Cardiac septum (tissue), 1 donor: ENCODE measurements around the gene CCT2. TPM values are rescaled to one million over a fixed set of nuclear protein-coding genes. Genes with fewer than 3 reads are reported as not detected.
"Not testable (repeated sequence)": the region's sequence is repeated elsewhere in the genome, so short reads cannot be mapped to it uniquely, and the experiment has no call there.

Experiments
- DNase-seq: peaks from one replicate; pipeline ENCODE4 v3.0.0-alpha.2; 2020; ENCODE audit warnings: low spot score
- intact Hi-C: fragments of 100-400 bp; cut with DNase I; formaldehyde crosslinking; loops from one replicate; pipeline ENCODE4 v1.14.0; 2022
- total RNA-seq: library from RNA; stranded (reverse); fragmentation: NEBNext Ultra II Directional; extraction: Animal tissue kit (Norgen Biotek cat#: 25700); gene quantifications from one replicate; pipeline ENCODE4 v1.2.1, GENCODE V29; 2021
- donor health status: DM: no; HTN: no; CAD: no.

The CCT2 gene
- total RNA-seq, 1 donor from 2014 or later, result 86.1 TPM

DNA sequence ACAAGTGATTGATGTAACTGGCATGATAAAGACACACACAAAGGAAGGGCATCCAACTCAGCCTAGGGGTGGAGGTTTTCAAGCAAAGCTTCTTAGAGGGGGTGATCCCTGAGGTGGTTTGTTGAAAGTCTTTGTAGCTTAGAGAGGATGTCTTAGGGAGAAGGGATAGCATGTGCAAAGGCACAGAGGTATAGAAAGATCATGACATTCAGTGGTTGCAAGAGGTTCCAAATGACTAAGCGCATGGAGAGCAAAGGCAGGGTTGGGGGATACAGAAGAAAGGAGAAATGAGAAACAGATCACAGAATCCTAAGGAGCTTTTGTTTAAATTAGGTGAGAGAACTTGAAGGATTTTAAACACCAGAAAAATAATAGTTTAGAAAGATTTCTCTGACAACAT lies 5.2 kb upstream of the CCT2 start:
- intact Hi-C loops, result no loop called here
- DNase-seq, result no peak

DNA sequence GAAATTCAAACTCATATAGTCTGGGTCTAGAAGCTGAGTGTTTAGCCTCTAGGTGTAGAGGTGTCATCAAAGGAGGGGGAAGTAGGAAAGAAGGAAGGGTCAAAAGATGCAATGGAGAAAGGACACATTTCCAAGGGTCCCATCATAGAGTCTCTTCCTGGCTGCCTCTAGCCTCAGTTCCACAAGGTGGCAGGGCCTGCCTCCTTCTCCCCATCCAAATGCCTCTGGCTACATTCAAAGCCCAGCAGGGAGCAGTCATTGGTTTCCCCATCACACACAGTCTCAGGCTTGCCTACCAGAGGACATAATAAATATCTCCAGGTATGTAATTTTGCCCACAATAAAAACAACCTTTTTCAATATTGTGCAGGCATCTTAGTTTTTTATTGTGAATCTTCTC lies 2.1 kb upstream of the CCT2 start:
- intact Hi-C loops, result no loop called here
- DNase-seq, result no peak

GRCh38 chr12:69588527-69588926 lies 3.3 kb downstream of the CCT2 start:
- no peak for DNase-seq
- intact Hi-C loops, result no loop called here

DNA sequence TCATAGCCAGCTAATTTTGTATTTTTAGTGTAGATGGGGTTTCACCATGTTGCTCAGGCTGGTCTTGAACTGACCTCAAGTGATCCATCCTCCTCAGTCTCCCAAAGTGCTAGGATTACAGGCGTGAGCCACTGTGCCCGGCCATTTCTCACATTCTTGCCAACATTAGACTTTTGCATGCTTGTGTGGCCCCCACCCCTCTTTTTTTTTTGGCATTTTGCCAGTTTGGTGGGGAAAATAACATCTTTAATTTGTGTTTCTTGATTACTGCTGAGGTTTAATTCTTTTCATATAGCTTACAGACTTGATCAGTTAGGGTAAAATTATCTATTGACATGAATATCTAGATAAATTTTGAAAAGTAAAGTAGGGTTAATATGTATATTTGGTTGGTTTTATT lies 3.8 kb downstream of the CCT2 start:
- DNase-seq, result no peak
- intact Hi-C loops, result no loop called here

GRCh38 chr12:69595689-69596088 lies 10.4 kb downstream of the CCT2 start:
- intact Hi-C loops, result no loop called here
- no peak for DNase-seq

DNA sequence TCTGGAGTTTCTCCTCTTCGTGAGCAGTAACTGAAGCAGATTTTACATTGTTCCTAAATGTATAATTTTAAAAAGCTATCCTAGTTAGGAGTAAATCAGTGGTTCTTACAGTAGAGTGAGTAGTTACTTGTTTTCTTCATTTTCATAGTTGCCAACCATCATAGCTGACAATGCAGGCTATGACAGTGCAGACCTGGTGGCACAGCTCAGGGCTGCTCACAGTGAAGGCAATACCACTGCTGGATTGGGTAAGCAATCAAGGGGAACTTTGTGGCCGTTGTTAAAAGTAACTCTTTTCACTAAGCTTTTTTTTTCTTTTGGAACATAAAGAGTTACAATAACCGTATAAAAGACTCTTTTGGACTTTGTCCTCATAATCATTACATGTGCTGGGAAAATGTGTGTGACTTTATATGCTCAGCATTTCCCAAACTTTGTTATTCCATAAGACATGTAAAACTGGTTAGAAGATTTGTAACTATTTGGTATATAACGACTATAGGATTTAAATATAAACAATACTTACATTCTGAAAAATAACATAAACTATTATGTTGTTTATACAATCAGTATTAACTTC lies 13.0 kb downstream of the CCT2 start:
- DNase-seq, result no peak
- intact Hi-C loops, result no loop called here

DNA sequence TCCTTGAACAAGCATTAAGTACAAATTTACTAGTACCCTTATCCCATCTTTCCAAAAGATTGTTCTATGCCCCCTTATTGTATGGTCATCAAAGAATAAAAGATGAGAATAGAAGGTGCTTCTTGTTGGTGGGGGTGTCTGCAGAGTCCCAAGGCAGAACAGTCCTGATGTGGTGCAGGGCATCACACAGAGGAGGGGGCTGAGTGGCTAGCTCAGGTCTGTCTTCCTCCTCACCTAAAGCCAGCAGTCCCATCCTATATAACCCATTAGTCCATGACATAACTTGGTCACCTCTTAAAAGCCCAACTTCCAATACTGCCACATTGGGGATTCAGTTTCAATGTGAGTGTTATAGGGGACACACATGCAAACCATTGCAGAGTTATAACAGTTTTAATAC lies 15.5 kb downstream of the CCT2 start:
- intact Hi-C loops, result no loop called here
- DNase-seq, result no peak

- intact Hi-C loops, result no loop called here
Observed at GRCh38 chr12:69601962-69602685, 16.9 kb downstream of the CCT2 start.

GRCh38 chr12:69602954-69603353 lies 17.7 kb downstream of the CCT2 start:
- intact Hi-C loops, result no loop called here
- no peak for DNase-seq

More at GRCh38 chr12:69601962-69602685, 16.9 kb downstream of the CCT2 start:
- DNase-seq, result no peak

DNA sequence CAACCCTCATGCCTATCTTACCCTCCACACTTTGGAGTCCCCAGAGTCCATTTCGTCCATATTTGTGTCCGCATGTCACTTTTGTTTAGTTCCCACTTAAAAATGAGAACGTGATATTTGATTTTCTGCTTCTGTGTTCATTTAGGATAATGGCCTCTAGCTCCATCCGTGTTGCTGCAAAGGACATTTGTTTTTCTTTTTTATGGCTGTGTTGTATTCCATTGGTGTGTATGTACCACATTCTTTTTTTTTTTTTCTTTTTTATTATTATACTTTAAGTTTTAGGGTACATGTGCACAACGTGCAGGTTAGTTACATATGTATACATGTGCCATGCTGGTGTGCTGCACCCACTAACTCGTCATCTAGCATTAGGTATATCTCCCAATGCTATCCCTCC lies 18.3 kb downstream of the CCT2 start:
- not testable (repeated sequence) for DNase-seq

DNA sequence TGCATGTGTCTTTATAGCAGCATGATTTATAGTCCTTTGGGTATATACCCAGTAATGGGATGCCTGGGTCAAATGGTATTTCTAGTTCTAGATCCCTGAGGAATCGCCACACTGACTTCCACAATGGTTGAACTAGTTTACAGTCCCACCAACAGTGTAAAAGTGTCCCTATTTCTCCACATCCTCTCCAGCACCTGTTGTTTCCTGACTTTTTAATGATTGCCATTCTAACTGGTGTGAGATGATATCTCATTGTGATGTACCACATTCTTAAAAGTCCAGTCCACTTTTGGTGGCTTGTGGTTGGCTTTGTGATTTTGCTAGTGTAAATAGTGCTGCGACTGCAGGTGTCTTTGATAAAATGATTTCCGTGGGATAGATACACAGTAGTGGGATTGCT lies 19.0 kb downstream of the CCT2 start:
- DNase-seq, intact Hi-C loops: not testable (repeated sequence)

More for the DNA sequence above, 18.3 kb downstream of the CCT2 start:
- intact Hi-C loops, result not testable (repeated sequence)

DNA sequence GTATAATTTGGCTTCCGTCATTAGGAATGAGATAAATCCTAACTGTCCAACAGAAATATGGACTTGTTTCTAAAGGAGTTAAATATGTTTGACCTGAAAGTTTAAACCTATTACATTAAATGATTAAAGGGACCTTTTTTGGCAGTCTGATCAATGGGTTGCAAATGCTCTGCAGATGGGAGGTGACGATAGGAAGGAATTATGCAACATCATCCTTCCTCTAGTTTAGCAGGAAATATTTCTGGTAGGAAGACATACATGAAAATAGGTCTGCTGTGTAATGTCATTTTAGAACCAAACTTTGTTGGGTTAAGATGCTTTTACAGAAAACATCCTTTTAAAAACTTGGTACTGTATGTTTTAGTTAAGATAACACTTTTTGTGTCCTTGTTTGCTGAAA lies 22.9 kb downstream of the CCT2 start:
- DNase-seq, result no peak
- intact Hi-C loops, result no loop called here

GRCh38 chr12:69610126-69610525 lies 24.9 kb downstream of the CCT2 start:
- DNase-seq, result no peak
- intact Hi-C loops, result no loop called here

DNA sequence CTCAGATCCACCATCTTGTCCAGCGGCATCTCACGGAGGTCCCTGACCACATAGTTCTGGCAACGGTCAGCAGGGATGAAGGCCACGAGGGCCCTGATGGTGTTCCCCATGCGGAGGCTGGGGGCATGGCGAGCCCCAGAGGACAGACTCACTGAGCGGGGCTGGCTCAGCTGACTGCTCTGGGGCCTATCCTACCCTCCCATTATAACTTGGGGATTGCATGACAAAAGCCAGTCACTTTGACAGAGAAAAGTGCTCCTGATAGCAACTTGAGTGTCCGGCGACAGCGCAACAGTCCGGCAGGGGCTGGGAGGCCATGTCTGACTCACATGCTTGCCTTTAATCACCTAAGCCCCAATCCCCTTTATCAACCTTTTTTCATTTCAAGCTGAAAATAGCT lies 25.5 kb downstream of the CCT2 start, which contains the start of gene LRRC10:
Gene LRRC10, minus strand, starts transcription at position 179 of the 400 bp plus-strand sequence. Its CDS starts 69 bp downstream, at position 110.
- DNase-seq, result peak; percentile 78
- intact Hi-C loops, result no loop called here

DNA sequence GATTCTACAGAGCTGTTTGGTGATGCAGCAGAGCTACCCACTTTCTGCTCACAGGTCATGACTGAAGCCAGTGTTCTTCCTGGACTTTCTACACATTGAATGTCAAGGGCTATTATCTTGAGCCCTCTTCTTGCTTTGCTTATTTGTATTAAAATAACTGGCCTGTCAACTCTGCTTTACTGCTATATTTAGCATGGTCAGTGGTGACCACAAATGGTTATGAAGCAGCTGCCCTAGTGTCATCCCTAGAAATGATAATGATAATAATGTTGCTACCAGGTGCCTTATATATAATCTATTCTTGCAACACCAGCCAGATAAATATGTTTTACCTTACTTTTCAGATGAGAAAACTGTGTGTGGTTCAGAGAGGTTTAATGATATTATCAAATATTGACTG lies 28.1 kb downstream of the CCT2 start:
- intact Hi-C loops, result no loop called here
- no peak for DNase-seq

GRCh38 chr12:69616025-69616424 lies 30.8 kb downstream of the CCT2 start:
- intact Hi-C loops, result no loop called here

GRCh38 chr12:69619050-69619449 lies 33.8 kb downstream of the CCT2 start:
- intact Hi-C loops, result no loop called here

More at GRCh38 chr12:69616025-69616424, 30.8 kb downstream of the CCT2 start:
- DNase-seq, result no peak

DNA sequence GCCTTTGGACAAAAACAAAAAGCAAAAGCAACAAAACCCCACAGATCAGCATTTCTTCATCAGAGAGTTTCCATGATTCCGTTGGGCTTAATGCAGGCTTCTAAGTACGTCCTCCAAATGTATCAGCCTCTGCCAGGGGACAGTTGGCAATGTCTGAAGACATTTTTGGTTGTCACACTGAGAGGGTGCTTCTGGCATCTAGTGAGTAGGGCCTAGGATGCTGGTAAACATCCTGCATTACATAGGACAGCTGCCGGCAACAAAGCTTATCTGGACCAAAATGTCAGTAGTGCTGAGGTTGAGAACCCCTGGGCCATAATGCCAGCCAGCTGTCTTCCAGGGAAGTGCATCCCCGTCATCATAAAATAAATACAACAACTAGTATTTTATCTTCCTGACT lies 34.8 kb downstream of the CCT2 start:
- DNase-seq, result no peak

More at GRCh38 chr12:69619050-69619449, 33.8 kb downstream of the CCT2 start:
- no peak for DNase-seq

DNA sequence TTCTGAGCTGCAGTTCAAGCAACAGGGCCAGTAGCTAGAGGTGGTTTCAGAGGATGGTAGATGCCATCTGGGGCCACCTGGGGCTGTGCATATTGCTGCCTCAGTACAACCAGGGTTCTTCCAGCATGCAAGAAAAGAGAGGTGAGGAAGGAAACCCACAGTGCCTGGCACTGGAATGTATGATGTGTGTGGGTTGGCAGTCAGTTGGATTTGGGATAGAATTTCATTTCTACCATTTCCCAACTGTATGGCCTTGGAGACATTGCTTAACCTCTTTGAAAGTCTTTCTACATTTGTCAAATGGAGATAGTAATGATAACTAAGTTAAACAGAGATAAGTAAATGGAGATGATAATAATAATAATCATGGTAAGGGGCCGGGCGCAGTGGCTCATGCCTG lies 35.7 kb downstream of the CCT2 start:
- DNase-seq, result no peak
- intact Hi-C loops, result no loop called here

More for the DNA sequence above, 34.8 kb downstream of the CCT2 start:
- intact Hi-C loops, result no loop called here

DNA sequence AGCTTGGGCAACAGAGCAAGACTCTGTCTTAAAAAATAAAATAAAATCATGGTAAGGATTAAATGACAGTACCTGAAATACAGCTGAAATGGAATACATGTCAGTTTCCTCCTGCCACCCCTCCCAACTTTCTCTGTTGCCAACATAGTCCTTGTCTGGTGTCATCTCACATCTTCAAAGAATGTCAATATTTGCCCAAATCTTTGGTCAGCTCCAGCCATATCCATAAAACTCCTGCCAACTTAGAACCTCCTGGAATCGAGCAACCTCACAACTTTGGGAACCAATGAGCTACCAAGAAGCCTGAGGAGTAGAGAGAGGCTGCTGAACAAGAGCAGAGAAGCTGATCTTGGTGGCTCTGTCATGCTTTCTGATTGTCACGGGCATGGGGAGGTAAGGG lies 36.3 kb downstream of the CCT2 start:
- no peak for DNase-seq
- intact Hi-C loops, result no loop called here

DNA sequence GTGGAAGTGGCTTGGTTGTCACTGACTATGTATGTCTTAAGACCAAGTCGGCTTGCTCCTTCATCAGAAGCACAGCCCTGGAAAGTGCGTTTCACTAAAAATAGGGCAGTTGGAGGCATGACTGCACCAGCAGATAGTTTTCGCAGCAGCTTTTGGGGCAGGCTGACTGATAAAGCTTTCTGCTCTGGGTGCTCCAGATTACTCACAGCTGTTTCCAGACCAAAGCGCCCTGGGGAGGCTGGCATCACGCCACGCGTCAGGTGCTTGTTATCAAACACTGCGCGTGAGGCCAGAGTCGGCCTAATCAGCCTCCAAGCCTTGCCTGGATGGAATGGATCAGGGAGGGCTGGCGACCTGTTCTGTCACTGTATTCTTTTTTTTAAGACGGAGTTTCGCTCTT lies 38.7 kb downstream of the CCT2 start:
- DNase-seq, result peak; percentile 86
- intact Hi-C loops, result no loop called here
